HG03442 (cell line): ENCODE results near the gene ANKRD28.
"Not testable (repeated sequence)": the region's sequence is repeated elsewhere in the genome, so short reads cannot be mapped to it uniquely, and the experiment has no call there.

ENCODE experiments used
- ATAC-seq: cut with Tn5 transposase; IDR thresholded peaks from one replicate; pipeline ENCODE4 v1.9.1; 2021; ENCODE audit warnings: mild to moderate bottlenecking, moderate library complexity; ENCODE audit not compliant: unreplicated experiment

ANKRD28 gene

GRCh38 chr3:15638891-15639262, 158.9 kb downstream of the ANKRD28 start:
- no peak for ATAC-seq

- no peak for ATAC-seq
These were observed 159.4 kb downstream of the ANKRD28 start for GRCh38 chr3:15638193-15638890.

GRCh38 chr3:15637131-15637951, 160.4 kb downstream of the ANKRD28 start:
- no peak for ATAC-seq

GRCh38 chr3:15636028-15636709, 161.6 kb downstream of the ANKRD28 start:
- peak; percentile 56 for ATAC-seq

- ATAC-seq: no peak
These were observed 162.6 kb downstream of the ANKRD28 start for GRCh38 chr3:15635121-15635661.

- no peak for ATAC-seq
These were observed 163.1 kb downstream of the ANKRD28 start for GRCh38 chr3:15634671-15635070.

- no peak for ATAC-seq
These were observed 163.8 kb downstream of the ANKRD28 start for GRCh38 chr3:15633766-15634598.

- ATAC-seq: no peak
These were observed 164.6 kb downstream of the ANKRD28 start for GRCh38 chr3:15633159-15633558.

- no peak for ATAC-seq
These were observed 165.6 kb downstream of the ANKRD28 start for GRCh38 chr3:15632212-15632580.

- ATAC-seq: no peak
These were observed 166.2 kb downstream of the ANKRD28 start for GRCh38 chr3:15631426-15632211.

GRCh38 chr3:15630646-15631350, 167.0 kb downstream of the ANKRD28 start:
- ATAC-seq: peak; percentile 57

- peak; percentile 91 for ATAC-seq
These were observed 167.8 kb downstream of the ANKRD28 start for GRCh38 chr3:15629860-15630597.

GRCh38 chr3:15628967-15629366, 168.8 kb downstream of the ANKRD28 start:
- ATAC-seq: no peak

- no peak for ATAC-seq
These were observed 174.0 kb downstream of the ANKRD28 start for GRCh38 chr3:15623535-15624440.

- ATAC-seq: not testable (repeated sequence)
These were observed 177.9 kb downstream of the ANKRD28 start for GRCh38 chr3:15619659-15620464.
